BLaER1 (cell line): Measurements from ENCODE around the gene DENND10.
"Not testable (repeated sequence)": the region's sequence is repeated elsewhere in the genome, so short reads cannot be mapped to it uniquely, and the experiment has no call there.

Experiments
- H3K27ac ChIP-seq: shearing (Covaris generic); formaldehyde crosslinking; 2 replicates; pipeline ENCODE4 v1.8.1; 2022
- H3K27me3 ChIP-seq: shearing (Covaris generic); formaldehyde crosslinking; 2 replicates; pipeline ENCODE4 v1.8.1; 2022
- H3K36me3 ChIP-seq: shearing (Covaris generic); formaldehyde crosslinking; 2 replicates; pipeline ENCODE4 v1.8.1; 2022
- H3K4me1 ChIP-seq: shearing (Covaris generic); formaldehyde crosslinking; 2 replicates; pipeline ENCODE4 v1.8.1; 2022
- H3K4me2 ChIP-seq: shearing (Covaris generic); formaldehyde crosslinking; 2 replicates; pipeline ENCODE4 v1.8.1; 2022
- H3K4me3 ChIP-seq: shearing (Covaris generic); formaldehyde crosslinking; 2 replicates; pipeline ENCODE4 v1.8.1; 2022
- H3K9ac ChIP-seq: shearing (Covaris generic); formaldehyde crosslinking; 2 replicates; pipeline ENCODE4 v1.8.1; 2022
- H3K9me3 ChIP-seq: shearing (Covaris generic); formaldehyde crosslinking; 2 replicates; pipeline ENCODE4 v1.8.1; 2022
- H4K20me1 ChIP-seq: shearing (Covaris generic); formaldehyde crosslinking; 2 replicates; pipeline ENCODE4 v1.8.1; 2022
- Cebpa-rat ChIP-seq: shearing (Covaris generic); IDR thresholded peaks from 2 replicates; pipeline ENCODE4 v1.8.1; 2022

DENND10 gene

DNA sequence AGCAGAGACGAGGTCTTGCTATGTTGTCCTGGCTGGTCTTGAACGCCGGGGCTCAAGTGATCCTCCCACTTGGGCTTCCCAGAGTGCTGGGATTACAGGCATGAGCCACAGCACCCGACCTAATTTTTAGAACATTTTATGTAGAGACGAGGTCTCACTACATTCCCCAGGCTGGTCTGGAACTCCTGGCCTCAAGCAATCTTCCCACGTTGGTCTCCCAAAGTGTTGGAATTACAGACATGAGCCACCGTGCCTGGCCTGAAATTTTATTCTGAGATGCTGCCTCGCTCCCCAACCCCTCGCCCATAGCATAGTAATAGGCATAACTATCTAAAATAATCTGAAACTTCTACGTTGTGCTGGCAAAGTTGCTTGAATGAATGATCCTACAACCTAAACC is 39.7 kb downstream of the DENND10 start:
- Histone ChIP-seq H3K27ac (no peak overlapping the region), H3K4me2 (no peak overlapping the region), H3K4me3 (no peak overlapping the region), H3K36me3 (peaks cover 85% of the 10 kb centered on the region), H4K20me1 (0 out of 2 replicates have a peak, but pooled peaks cover under 1% of the 10 kb centered on the region), H3K9me3 (no peaks in the 10 kb centered on the region), H3K4me1 (no peaks in the 10 kb centered on the region), H3K27me3 (no peaks in the 10 kb centered on the region), H3K9ac (no peak overlapping the region)
- no peak for TF ChIP-seq Cebpa-rat

DNA sequence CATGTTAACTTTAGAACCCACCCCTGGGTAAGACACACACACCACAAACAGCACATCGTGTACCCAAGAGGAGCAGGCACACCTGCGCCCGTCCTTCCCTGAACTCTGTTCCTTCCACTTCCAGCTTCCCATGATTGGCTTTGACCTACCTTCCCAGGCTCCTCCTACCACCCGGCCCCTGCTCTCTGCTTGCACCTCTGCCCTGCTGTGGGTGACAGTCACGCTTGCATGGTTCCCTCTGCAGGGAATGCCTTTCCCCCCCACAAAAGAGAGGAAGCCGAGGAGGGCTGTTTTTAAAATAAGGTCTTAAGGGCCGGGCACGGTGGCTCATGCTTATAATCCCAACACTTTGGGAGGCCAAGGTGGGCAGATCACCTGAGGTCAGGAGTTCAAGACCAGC is 45.2 kb downstream of the DENND10 start:
- Histone ChIP-seq H3K9ac (no peak overlapping the region), H3K9me3 (no peaks in the 10 kb centered on the region), H3K4me2 (no peak overlapping the region), H3K4me1 (peaks cover 15% of the 10 kb centered on the region), H3K4me3 (no peak overlapping the region), H3K36me3 (peaks cover 93% of the 10 kb centered on the region), H4K20me1 (0 out of 2 replicates have a peak, but pooled peaks cover 5% of the 10 kb centered on the region), H3K27ac (no peak overlapping the region), H3K27me3 (no peaks in the 10 kb centered on the region)
- TF ChIP-seq Cebpa-rat, result no peak

DNA sequence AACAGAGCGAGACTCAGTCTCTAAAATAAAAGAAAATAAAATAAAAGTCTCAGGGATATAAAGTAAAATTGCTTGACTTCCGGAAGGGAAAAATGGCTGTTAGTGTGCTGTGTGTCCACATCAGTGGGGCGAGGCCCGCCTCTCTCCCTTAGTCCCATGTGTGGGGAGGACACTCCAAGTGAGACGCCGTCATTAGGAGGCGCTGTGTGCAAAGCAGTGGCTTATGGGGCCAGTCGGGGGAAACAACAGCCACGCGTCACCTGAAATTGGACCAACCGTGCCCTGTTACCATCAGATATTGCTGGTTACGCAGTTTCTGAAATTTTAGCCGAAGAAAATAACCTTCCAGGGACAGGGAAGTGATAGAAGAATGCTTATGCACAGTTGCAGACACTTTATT is 45.8 kb downstream of the DENND10 start:
- Histone ChIP-seq H3K4me1 (peaks cover 15% of the 10 kb centered on the region), H3K27me3 (no peaks in the 10 kb centered on the region), H3K9ac (no peak overlapping the region), H3K27ac (no peak overlapping the region), H4K20me1 (0 out of 2 replicates have a peak, but pooled peaks cover 5% of the 10 kb centered on the region), H3K9me3 (no peaks in the 10 kb centered on the region), H3K4me3 (no peak overlapping the region), H3K36me3 (peaks cover 95% of the 10 kb centered on the region), H3K4me2 (no peak overlapping the region)
- TF ChIP-seq Cebpa-rat, result no peak

DNA sequence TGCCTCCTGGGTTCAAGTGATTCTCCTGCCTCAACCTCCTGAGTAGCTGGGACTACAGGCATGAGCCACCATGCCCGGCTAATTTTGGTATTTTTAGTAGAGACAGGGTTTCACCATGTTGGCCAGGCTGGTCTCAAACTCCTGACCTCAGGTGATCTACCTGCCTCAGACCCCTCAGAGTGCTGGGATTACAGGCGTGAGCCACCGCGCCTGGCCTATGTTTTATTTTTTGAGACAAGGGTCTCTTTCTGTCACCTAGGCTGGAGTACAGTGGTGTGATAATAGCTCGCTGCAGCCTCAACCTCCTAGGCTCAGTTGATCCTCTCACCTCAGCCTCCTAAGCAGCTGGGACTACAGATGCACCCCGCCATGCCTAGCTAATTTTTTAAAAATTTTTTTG is 47.7 kb downstream of the DENND10 start:
- not testable (repeated sequence) for H3K9ac ChIP-seq, H3K4me3 ChIP-seq, H3K27me3 ChIP-seq, H3K4me2 ChIP-seq, H4K20me1 ChIP-seq, H3K9me3 ChIP-seq, H3K27ac ChIP-seq
- H3K36me3 ChIP-seq, result peaks cover 96% of the 10 kb centered on the region
- H3K4me1 ChIP-seq, result peaks cover 15% of the 10 kb centered on the region

DNA sequence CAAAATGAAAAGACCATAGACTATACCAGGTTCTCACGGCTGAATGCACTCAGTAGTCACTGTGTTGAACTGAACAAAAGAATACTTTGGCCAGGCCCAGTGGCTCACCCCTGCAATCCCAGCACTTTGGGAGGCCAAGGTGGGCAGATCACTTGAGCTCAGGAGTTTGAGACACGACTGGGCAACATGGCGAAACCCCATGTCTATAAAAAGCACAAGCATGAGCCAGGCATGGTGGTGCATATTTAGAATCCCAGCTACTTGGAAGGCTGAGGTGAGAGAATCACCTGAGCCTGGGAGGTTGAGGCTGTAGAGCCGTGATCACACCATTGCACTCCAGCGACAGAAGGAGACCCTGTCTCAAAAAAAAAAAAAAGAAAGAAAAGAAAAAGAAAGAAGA is 49.1 kb downstream of the DENND10 start:
- Histone ChIP-seq H3K36me3 (peaks cover 96% of the 10 kb centered on the region), H3K27ac (no peak overlapping the region)

DNA sequence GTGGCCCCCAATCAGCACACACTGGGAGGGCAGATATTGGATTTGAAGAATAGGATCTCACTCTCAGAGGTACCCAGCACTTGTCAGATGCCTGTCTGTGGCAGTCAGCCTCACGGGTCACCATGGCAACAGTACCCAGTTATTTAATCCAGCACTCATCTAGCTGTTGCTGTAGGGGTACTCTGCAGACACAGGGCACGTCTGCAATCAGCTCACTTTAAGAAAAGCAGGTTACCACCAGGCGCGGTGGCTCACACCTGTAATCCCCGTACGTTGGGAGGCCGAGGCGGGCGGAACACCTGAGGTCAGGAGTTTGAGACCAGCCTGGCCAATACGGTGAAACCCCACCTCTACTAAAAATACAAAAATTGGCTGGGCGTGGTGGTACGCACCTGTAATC is 49.7 kb downstream of the DENND10 start:
- H3K9ac ChIP-seq, result no peak overlapping the region
- no peak for TF ChIP-seq Cebpa-rat
- 0 out of 2 replicates have a peak, but pooled peaks cover 5% of the 10 kb centered on the region for H4K20me1 ChIP-seq
- no peaks in the 10 kb centered on the region for H3K9me3 ChIP-seq
- no peak overlapping the region for H3K4me3 ChIP-seq
- H3K27ac ChIP-seq, result no peak overlapping the region
- H3K4me2 ChIP-seq, result no peak overlapping the region
- H3K4me1 ChIP-seq, result peaks cover 15% of the 10 kb centered on the region
- no peaks in the 10 kb centered on the region for H3K27me3 ChIP-seq
- peaks cover 96% of the 10 kb centered on the region for H3K36me3 ChIP-seq

More for the DNA sequence above, 49.1 kb downstream of the DENND10 start:
- Histone ChIP-seq H3K4me2 (no peak overlapping the region), H3K9me3 (no peaks in the 10 kb centered on the region), H3K9ac (no peak overlapping the region), H3K27me3 (no peaks in the 10 kb centered on the region), H4K20me1 (0 out of 2 replicates have a peak, but pooled peaks cover 5% of the 10 kb centered on the region), H3K4me3 (no peak overlapping the region), H3K4me1 (peaks cover 15% of the 10 kb centered on the region)
- TF ChIP-seq Cebpa-rat, result no peak

DNA sequence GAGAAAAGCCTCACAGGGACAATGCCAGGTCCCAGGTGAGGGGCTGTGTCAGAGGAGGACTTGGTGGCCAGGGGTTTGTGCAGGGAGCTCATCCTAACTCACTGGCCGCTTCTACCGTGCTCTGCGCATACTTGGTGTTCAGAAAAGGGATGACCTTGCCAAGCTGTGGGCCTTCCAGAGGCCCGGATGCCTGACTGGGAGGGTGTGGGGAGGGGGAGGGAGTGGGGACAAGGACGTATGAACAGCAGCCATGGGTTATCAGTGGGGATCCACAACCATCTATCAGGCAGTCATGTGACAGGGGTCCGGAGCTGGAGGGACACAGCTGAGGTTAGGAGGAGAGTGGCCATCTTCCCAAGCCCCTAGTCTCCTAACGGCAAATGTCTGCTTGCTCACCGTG is 55.4 kb downstream of the DENND10 start:
- H3K9me3 ChIP-seq, result no peaks in the 10 kb centered on the region
- H3K27ac ChIP-seq, result no peak overlapping the region
- H3K4me3 ChIP-seq, result no peak overlapping the region
- peaks cover 94% of the 10 kb centered on the region for H3K36me3 ChIP-seq
- H3K27me3 ChIP-seq, result no peaks in the 10 kb centered on the region
- no peaks in the 10 kb centered on the region for H4K20me1 ChIP-seq
- peaks cover 16% of the 10 kb centered on the region for H3K4me1 ChIP-seq
- H3K9ac ChIP-seq, result no peak overlapping the region
- no peak for TF ChIP-seq Cebpa-rat
- no peak overlapping the region for H3K4me2 ChIP-seq

DNA sequence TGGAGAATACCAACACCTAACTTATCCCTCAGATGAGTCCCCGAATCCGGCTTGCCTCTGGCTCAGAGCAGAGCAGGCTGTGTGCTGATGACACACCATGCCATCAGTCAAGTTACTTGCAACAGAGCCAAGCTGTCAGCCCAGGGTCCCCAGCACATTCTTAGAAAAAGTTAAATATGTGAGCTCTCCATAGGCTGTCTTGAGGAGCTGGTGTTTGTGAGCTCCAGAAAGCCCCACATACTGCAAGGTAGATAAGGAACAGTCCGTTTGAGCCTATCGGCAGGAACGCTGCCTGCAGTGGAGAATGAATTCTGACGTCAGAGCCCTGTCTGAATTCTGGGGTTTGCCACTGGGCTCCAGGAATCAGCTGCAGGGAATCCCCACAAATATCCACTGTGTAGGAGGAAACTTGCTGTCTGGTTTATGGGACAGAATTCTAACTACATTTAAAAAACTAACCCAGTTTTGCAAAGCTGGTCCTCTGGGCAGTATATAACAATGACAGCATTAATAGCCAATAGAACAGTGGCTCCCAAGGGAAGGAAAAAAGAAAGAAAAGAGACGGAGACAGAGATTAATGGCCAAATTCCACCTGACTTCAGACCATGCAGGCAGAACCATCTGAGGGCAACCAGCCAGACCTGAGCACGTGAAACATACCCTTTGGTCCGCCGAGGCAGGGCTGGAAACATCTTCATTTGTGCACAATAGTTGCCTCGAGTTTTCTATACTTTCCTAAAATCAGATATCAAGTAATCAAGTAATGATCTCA is 58.0 kb downstream of the DENND10 start:
- H4K20me1 ChIP-seq, result no peaks in the 10 kb centered on the region
- H3K27ac ChIP-seq, result no peak overlapping the region
- peaks cover 72% of the 10 kb centered on the region for H3K36me3 ChIP-seq
- H3K4me3 ChIP-seq, result no peak overlapping the region
- no peak for TF ChIP-seq Cebpa-rat
- no peak overlapping the region for H3K4me2 ChIP-seq
- peaks cover 34% of the 10 kb centered on the region for H3K4me1 ChIP-seq
- H3K9ac ChIP-seq, result no peak overlapping the region
- no peaks in the 10 kb centered on the region for H3K27me3 ChIP-seq
- no peaks in the 10 kb centered on the region for H3K9me3 ChIP-seq

DNA sequence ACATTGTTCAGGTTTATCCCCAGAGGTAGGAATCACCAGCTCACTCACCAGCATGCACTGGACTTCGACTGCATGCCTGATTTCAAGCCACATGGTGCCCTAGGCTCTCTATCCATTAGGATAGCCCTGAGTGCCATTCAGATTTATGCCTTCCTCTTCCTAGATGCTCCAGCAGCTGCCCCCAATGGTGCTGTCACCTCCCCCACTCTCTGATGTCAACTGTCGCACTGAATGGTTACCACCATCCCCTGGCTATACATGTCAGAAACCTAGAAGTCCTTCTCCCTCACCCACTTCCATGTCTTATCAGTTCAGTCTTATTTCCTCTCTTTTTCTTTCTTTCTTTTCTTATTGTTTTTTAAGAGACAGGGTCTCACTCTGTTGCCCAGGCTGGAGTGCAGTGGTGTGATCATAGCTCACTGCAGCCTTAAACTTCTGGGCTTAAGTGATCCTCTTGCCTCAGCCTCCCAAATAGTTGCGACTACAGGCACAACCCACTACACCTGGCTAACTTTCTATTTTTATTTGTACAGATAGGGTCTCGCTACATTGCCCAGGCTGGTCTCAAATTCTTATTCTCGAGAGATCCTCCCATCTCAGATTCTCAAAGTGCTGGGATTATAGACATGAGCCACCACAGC is 58.7 kb downstream of the DENND10 start:
- H3K27ac ChIP-seq, result no peak overlapping the region

More for the DNA sequence above, 58.7 kb downstream of the DENND10 start:
- H4K20me1 ChIP-seq, result no peaks in the 10 kb centered on the region
- no peak overlapping the region for H3K9ac ChIP-seq
- TF ChIP-seq Cebpa-rat, result no peak
- H3K36me3 ChIP-seq, result peaks cover 73% of the 10 kb centered on the region
- H3K9me3 ChIP-seq, result no peaks in the 10 kb centered on the region
- H3K4me3 ChIP-seq, result no peak overlapping the region
- H3K4me1 ChIP-seq, result peaks cover 35% of the 10 kb centered on the region
- no peak overlapping the region for H3K4me2 ChIP-seq
- no peaks in the 10 kb centered on the region for H3K27me3 ChIP-seq
